SIG-M5 treated with dmso at 0.1 percent for 504 hours (cell line): ENCODE results near the gene SLC18A3.

ENCODE experiments used
- DNase-seq: peaks from one replicate; lab custom pipeline; 2025; ENCODE audit not compliant: unreplicated experiment; lab: John Stamatoyannopoulos, UW

SLC18A3 gene

GRCh38 chr10:49625411-49625810 lies 15.3 kb downstream of the SLC18A3 start:
- no peak for DNase-seq

GRCh38 chr10:49627038-49627437 lies 16.9 kb downstream of the SLC18A3 start:
- no peak for DNase-seq

GRCh38 chr10:49627644-49628247 lies 17.6 kb downstream of the SLC18A3 start:
- DNase-seq: no peak

- DNase-seq: no peak
These were observed 18.5 kb downstream of the SLC18A3 start for GRCh38 chr10:49628599-49628998.

GRCh38 chr10:49629431-49629881 lies 19.3 kb downstream of the SLC18A3 start:
- DNase-seq: no peak

- DNase-seq: no peak
These were observed 21.9 kb downstream of the SLC18A3 start for GRCh38 chr10:49631975-49632374.

GRCh38 chr10:49632406-49633317 lies 22.6 kb downstream of the SLC18A3 start:
- no peak for DNase-seq

- no peak for DNase-seq
These were observed 23.4 kb downstream of the SLC18A3 start for GRCh38 chr10:49633327-49634068.

- no peak for DNase-seq
These were observed 24.1 kb downstream of the SLC18A3 start for GRCh38 chr10:49634069-49634660.

GRCh38 chr10:49642311-49642710 lies 32.2 kb downstream of the SLC18A3 start:
- no peak for DNase-seq

- no peak for DNase-seq
These were observed 33.3 kb downstream of the SLC18A3 start for GRCh38 chr10:49643241-49644034.

GRCh38 chr10:49644035-49644646 lies 34.0 kb downstream of the SLC18A3 start:
- no peak for DNase-seq

- no peak for DNase-seq
These were observed 35.3 kb downstream of the SLC18A3 start for GRCh38 chr10:49645417-49645816.

- DNase-seq: no peak
These were observed 36.1 kb downstream of the SLC18A3 start for GRCh38 chr10:49645871-49646870.

- no peak for DNase-seq
These were observed 37.4 kb downstream of the SLC18A3 start for GRCh38 chr10:49647554-49647953.

GRCh38 chr10:49647985-49648795 lies 38.1 kb downstream of the SLC18A3 start:
- no peak for DNase-seq

- DNase-seq: no peak
These were observed 39.2 kb downstream of the SLC18A3 start for GRCh38 chr10:49649294-49649693.
